Right ventricle myocardium superior (tissue), 1 donor: ENCODE measurements around the gene GTF3C5. TPM values are rescaled to one million over a fixed set of nuclear protein-coding genes. Genes with fewer than 3 reads are reported as not detected.
"Not testable (repeated sequence)": the region's sequence is repeated elsewhere in the genome, so short reads cannot be mapped to it uniquely, and the experiment has no call there.

ENCODE experiments used
- ATAC-seq: fragments of 200-7000 bp; cut with Tn5 transposase; one replicate; pipeline ENCODE4 v1.9.1; 2020; ENCODE audit warnings: mild to moderate bottlenecking; ENCODE audit not compliant: poor library complexity
- DNase-seq: peaks from one replicate; pipeline ENCODE4 v3.0.0-alpha.2; 2020
- intact Hi-C: fragments of 100-400 bp; cut with DNase I; formaldehyde crosslinking; loops from one replicate; pipeline ENCODE4 v1.11.2; 2022
- long read RNA-seq: library from polyadenylated mRNA; unstranded; transcript quantifications from one replicate; pipeline ENCODE4 v2.0.0, GENCODE V29; 2021
- total RNA-seq: library from RNA; stranded (reverse); fragmentation: NEBNext Ultra II Directional; extraction: Animal tissue kit (Norgen Biotek cat#: 25700); gene quantifications from one replicate; pipeline ENCODE4 v1.2.1, GENCODE V29; 2021
- donor health status: DM: no; HTN: yes; CAD: no; lungs with severe emphysema.

Gene GTF3C5, protein sequence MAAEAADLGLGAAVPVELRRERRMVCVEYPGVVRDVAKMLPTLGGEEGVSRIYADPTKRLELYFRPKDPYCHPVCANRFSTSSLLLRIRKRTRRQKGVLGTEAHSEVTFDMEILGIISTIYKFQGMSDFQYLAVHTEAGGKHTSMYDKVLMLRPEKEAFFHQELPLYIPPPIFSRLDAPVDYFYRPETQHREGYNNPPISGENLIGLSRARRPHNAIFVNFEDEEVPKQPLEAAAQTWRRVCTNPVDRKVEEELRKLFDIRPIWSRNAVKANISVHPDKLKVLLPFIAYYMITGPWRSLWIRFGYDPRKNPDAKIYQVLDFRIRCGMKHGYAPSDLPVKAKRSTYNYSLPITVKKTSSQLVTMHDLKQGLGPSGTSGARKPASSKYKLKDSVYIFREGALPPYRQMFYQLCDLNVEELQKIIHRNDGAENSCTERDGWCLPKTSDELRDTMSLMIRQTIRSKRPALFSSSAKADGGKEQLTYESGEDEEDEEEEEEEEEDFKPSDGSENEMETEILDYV
- total RNA-seq, result 49.0 TPM
- long read RNA-seq, transcript GTF3C5-202 (11 exons, 2,406 nt), result major isoform, 31 of 85 reads
- long read RNA-seq, partial matches to known transcripts, result 48 of 85 reads
- long read RNA-seq, other reads (novel, unspliced or antisense), result 1 of 85 reads

DNA sequence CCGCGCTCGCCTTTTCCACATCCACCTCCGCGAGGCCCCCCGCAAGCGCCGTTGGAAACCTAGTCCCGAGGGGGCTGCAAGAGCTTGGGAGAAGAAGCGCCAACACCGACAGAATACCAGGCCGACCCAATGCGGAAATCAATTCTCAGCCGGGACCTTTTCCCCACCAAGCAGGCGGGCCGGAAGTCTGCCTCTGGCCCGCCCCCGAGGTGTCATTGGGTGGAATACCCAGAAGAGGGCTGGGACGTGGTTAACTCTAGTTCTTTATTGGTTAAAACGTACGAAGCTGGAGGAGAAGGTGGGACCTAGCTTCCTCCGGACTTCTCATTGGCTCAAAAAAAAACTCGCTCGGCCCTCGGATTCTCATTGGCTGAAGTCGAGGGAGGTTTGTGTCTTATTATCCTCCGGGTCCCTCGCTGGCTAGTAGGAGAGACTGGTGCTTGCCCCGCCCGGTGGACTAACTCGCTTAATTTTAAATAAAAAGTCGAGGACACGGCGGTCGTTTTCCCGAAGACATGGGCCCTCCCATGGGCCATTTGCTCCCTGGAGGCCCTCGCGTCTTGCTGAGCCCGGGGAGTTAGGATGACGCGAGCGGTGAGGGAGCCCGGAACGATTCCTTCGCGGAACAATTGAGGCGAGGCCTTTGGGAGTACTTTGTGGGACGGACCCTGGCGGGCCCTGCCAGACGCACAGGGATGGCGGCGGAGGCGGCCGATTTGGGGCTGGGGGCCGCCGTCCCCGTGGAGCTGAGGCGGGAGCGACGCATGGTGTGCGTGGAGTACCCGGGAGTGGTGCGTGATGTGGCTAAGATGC, at the start of gene GTF3C5:
Gene GTF3C5 (plus strand): TSS at position 681 of the 813 bp plus-strand sequence. CDS start 15 bp downstream, at position 696.
- DNase-seq (peak; percentile 93), ATAC-seq (peak; percentile 97)
- intact Hi-C loops, result no loop called here

DNA sequence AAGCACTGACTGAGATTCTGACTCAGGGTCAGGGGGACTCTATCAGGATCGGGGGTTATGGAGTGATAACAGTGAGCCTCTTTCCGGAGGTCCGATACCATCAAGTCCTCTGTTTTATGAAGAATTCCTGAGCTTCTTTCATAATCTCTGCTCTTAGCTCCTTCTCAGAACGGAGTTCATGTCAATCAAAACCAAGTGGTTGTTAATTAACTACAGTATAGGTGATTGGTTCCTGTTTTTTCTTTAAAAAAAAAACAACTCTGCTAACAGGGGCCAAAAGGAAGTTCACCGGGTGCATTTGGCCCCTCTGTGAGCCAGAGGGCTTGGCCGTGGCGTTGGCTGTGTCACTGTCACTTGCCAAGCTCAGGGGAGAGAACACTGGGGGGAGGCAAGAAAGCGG, 48.3 kb upstream of the GTF3C5 start:
- no peak for ATAC-seq
- intact Hi-C loops, result no loop called here
- no peak for DNase-seq

DNA sequence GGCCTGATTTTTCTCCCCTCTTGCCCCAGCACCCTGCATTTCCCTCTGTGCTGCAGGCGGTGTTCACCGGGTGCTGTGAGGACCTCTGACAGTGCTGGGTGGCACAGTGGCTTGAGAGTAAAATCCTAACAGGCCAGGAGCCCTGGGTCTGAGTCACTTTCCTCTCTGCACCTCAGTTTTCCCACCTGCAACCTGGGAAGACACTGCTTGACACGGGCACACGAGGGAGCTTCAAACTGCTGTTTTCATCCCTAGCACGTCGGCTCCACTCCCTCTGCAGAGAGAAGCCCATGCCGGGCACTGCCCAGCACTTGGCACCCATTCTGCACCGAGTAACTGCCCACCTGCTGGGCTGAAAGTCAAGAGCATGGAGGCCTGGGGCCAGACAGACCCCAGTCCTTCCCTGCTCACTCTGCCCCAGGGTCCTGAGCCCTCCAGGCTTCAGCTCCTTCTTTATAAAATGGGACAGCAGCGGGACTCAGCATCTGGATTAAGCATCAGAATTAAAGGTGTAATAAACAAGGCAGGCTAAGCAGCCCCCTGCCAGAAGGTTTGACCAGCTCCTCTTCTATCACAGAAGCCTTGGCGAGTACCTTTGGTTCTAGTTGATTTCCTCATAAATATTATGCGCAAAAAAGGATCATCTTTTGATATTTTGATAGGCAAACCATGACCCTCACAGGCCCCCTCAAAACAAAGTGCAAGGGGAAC, 47.2 kb upstream of the GTF3C5 start:
- intact Hi-C loops, result no loop called here
- ATAC-seq (no peak), DNase-seq (no peak)

DNA sequence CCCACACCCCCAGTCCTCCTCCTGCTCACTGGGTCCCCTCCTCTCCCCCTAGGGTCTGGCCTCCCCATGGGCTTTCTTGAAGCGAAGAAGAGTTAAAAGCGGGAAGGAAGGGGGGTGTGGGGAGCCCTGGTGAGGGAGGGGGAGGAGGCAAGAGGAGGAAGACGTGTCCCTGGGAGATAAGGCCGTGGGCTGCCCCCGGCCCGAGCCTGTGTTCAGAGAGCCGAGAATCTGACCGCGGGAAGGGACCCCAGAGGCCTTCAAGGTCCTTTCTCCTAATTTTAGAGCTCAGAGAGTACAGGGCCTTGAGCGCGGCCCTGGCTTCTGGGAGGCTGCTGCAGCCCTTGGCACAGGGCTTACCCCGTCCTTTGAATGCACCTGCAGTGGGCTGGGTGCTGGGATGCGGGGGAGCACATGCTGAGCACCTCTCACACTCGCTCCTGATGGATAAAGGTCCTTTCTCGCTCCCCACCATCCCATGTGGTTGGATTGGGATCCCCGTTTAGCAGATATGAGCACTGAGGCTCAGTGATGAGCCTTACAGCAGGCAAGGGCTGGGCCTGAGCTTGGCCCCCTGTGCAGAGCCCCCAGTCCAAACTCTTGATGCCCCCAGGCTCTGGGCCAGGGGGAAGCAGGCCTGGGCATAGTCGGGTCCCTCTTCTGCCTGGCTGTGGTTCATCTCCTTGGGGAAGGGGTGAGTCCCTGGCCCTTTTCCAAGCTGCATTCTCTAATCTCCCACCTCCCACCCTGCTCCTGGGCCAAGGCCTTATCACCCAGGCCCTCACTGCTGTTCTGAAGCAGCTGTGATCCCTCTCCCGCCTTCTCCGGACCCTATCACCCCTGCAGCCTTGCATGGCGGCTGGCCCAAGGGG, 46.4 kb upstream of the GTF3C5 start:
- ATAC-seq (no peak), DNase-seq (no peak)
- intact Hi-C loops, result no loop called here

DNA sequence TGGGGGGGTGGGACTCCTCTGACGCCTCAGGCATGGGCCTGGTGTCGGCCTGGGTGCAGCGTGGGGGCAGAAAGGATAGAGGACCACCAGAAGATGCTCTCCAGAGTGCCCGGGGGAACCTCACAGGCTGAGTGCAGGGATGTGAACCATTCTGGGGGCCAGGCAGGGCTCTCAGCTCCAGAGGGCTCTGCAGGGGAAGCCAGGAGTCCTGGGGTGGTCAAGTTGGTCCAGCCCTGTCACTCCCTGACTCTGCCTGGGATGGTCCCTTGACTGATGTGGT, 45.8 kb upstream of the GTF3C5 start:
- intact Hi-C loops, result no loop called here
- ATAC-seq (no peak), DNase-seq (no peak)

DNA sequence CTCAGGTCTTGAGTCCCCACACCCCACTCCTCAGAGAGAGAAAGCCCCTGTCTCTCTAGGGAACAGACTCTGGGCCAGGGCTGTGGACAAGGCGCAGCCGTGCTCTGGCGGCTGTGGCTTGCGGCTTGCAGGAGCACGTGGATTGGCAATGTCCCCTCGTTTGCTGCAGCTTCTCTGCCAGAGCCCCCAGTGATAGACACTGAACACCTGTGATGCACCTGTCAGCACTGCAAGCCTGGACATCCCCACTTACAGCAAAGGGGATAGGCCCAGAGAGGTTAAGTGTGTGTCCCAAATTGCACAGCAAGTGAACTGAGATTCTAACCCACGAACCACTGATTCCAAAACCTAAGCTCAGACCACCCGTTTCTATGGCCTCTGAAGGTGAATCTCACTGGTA, 45.3 kb upstream of the GTF3C5 start:
- ATAC-seq (no peak), DNase-seq (no peak)
- intact Hi-C loops, result no loop called here

DNA sequence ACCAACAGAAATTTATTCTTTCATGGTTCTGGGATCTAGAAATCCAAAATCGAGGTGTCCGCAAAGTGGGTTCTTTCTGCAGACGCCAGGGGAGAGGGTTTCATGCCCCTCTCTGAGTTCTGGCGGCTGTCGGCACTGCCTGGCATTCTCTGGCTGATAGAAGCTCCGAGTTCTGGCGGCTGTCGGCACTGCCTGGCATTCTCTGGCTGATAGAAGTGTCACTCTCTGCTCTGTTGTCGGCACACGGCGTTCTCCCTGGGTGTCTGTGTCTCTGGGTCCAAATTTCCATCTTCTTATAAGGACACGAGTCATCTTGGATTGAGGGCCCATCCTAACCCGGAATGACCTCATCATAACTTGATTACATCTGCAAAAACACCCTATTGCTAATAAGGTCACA, 44.7 kb upstream of the GTF3C5 start:
- intact Hi-C loops, result no loop called here

DNA sequence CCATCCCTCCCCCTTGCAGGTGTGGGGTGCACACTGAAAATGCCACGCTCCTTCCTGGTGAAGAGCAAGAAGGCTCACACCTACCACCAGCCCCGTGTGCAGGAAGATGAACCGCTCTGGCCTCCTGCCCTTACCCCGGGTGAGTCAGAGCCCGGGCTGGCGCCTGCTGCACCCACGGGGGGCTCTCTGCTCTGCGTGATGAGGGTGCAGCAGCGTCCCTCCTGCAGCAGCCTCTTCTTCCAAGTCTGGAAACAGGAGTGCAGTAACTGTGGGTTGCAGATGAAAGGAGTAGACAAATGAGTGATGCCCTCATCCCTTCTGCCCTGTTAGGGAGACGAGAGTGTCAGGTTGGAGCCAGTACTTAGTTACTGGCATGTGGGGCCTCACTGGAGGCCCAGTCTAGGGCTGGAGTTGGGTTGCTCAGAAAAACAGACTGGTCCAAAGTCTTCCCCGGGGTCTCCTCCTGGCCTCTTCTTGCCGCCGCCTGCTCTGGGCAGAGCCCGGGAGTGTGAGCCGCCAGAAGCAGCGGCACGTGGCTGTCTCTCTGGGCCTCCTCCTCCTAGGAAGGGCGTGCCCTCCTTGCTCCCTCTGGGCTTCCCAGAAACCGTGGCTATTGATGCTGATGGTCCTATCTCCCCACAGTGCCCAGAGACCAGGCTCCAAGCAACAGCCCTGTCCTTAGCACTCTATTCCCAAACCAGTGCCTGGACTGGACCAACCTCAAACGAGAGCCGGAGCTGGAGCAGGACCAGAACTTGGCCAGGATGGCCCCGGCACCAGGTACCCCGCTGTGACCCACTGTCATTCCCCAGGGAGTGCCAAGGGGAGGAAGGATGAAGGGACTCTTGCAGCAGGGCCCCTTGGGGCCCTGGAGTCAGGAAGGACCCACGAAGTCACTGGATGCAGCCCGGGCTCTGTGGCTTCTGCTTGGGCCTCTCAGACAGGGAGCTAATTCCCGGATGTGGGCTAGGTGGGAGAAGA, 43.9 kb upstream of the GTF3C5 start:
- DNase-seq (no peak), ATAC-seq (peak; percentile 25)
- intact Hi-C loops, result no loop called here

More for the DNA sequence above, 44.7 kb upstream of the GTF3C5 start:
- DNase-seq (peak; percentile 60), ATAC-seq (peak; percentile 85)

DNA sequence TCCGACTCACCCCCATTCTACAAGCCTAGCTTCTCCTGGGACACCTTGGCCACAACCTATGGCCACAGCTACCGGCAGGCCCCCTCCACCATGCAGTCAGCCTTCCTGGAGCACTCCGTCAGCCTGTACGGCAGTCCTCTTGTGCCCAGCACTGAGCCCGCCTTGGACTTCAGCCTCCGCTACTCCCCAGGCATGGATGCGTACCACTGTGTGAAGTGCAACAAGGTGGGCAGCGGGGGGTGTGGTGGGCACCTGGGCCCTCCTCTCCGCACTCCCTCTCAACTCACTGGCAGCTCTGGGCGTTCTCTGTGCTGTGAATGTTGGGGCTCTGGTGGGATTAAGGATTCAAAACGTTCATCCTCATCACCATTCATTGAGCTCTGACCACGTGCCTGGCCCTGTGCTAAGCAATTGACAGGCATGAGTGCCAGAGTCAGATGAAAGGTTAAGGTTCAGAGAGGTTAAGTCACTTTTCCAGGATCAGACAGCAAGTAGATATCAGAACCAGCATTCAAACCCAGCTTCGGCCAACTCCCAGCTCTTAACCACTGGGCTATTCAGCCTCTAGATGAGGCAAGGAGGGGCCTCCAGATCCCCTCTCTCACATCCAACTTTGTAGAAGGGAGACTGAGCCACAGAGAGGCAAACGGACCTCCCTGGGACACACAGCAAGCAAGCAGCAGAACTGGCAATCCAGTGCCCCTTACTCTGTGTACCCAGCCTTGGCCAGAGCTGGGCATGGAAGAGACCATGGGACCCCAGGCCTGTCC, 42.4 kb upstream of the GTF3C5 start:
- DNase-seq, result no peak
- ATAC-seq, result no peak
- intact Hi-C loops, result no loop called here

DNA sequence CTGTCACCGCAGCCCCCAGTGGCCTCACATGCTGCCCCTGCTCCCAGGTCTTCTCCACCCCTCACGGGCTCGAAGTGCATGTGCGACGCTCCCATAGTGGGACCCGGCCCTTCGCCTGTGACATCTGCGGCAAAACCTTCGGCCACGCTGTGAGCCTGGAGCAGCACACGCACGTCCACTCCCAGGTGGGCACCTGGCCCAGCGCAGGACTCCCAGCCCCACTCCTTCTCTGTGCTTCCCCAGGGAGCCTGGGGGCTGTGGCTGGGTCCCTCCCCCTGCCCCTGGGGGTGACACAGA, 41.8 kb upstream of the GTF3C5 start:
- DNase-seq, result no peak
- intact Hi-C loops, result no loop called here
- no peak for ATAC-seq

DNA sequence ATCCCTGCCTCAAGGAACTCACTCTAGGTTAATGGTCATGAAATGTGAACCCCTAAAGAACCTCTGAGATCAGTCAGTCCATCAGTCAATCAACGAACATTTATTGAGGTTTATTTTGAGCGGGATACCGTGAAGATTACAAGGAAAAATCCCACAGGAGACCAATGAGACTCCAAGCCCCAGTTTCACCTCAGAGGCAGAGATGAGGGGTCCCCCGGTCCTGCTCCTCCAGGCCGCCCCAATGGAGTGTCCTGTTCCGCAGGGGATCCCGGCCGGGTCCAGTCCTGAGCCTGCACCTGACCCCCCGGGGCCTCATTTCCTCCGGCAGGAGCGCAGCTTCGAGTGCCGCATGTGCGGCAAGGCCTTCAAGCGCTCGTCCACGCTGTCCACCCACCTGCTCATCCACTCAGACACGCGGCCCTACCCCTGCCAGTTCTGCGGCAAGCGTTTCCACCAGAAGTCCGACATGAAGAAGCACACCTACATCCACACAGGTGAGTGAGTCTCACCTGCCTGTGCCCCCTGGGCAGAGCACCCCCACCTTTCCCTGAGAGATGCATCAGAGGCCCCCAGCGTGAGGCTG, 41.3 kb upstream of the GTF3C5 start:
- no peak for DNase-seq
- no peak for ATAC-seq

DNA sequence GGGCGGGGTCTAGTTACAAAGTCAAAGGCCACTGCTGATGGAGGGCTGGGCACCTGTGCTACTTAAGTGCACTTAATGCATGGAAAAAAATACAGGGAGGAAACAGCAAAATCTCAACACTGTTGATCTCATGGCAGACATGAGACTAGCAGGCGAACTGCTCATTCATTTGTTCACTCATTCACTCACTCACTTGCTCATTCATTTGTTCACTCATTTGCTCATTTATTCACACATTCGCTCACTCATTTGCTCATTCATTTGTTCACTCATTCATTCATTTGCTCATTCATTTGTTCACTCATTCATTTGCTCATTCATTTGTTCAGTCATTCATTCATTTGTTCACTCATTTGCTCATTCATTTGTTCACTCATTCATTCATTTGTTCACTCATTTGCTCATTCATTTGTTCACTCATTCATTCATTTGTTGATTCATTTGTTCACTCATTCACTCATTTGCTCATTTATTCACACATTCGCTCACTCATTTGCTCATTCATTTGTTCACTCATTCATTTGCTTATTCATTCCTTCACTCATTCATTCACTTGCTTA, 40.7 kb upstream of the GTF3C5 start:
- intact Hi-C loops, DNase-seq, ATAC-seq: not testable (repeated sequence)

More for the DNA sequence above, 41.3 kb upstream of the GTF3C5 start:
- intact Hi-C loops, result no loop called here

DNA sequence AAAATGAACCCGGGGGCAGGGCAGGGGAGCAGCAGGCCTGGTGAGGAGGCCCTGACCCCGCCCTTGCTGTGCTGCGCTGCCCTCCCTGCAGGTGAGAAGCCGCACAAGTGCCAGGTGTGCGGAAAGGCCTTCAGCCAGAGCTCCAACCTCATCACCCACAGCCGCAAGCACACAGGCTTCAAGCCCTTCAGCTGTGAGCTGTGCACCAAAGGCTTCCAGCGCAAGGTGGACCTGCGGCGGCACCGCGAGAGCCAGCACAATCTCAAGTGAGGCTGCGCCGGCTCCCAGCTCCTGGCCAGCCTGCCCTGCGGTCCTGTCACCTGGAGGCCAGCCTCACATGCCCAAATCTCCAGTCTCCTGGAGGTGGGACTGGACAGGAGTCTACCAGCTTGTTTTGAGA, 40.0 kb upstream of the GTF3C5 start:
- DNase-seq (no peak), ATAC-seq (no peak)
- intact Hi-C loops, result no loop called here

DNA sequence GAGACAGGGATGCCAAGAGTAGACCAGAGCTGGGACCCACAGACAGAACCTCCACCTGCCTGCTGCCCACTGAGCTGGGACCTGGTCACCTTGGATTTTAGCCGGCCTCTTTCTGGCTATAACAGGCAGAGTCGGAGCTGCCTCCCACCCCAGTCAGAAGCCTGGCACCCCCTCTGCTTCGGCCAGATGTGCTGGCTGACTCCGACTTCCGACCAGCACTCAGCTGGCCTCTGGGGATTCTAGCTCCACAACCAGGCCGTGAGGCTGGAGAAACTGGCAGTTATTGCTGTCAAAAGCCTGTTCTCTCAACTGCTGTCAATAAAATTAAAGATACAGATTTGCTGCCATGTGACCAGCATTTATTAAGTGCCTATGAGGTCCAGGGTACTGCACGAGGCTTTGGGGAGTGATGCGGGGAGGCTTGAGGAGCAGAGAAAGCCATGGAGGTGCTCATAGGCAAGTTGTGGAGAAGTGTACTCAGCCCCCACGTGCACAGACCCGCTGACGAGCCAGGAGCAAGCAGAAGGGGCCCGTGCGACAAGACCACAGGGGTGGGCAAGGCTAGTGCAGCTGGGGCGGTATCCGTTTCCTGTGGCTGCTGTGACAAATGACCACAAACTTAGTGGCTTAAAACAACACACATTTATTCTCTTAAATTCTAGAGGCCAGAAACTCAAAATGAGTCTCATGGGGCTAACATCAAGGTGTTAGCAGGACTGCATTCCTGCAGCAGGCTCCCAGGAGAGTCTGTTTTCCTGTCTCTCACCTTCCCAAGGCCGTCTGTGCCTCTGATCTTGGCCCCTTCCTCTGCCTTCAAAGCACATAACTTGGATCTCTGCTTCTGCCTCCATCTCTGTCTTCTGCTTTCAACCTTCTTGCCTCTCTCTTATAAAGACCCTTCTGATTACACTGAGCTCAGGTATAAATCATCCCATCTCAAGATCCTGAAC, 39.2 kb upstream of the GTF3C5 start:
- DNase-seq (no peak), ATAC-seq (no peak)
- intact Hi-C loops, result no loop called here

DNA sequence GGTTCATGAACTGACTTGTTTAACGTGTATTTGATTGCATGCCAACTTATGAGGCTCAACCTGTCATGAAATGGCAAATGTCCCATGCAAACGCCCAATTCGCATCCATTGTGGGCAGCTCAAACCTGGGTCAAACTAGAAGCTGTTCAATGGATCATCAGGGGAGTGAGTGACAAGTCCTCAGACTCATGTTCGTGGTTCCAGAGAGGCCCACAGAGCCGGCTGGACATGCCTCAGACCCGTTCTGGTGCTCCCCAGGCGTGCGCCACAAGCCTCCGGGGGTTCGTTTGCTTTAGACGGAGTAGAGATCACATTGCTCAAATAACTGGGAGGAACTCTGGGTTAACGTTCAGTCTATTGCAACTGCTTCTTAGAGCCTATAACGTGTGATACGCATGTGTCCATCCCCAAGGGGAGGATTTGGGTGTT, 37.3 kb upstream of the GTF3C5 start:
- intact Hi-C loops, result no loop called here
- no peak for ATAC-seq

More for the DNA sequence above, 37.3 kb upstream of the GTF3C5 start:
- DNase-seq, result no peak
